GM18858 (cell line): ENCODE data around the gene PRDM8.
"Not testable (repeated sequence)": the region's sequence is repeated elsewhere in the genome, so short reads cannot be mapped to it uniquely, and the experiment has no call there.

Experiments
- ATAC-seq: cut with Tn5 transposase; IDR thresholded peaks from one replicate; pipeline ENCODE4 v1.9.1; 2021; ENCODE audit not compliant: unreplicated experiment

PRDM8 gene

DNA sequence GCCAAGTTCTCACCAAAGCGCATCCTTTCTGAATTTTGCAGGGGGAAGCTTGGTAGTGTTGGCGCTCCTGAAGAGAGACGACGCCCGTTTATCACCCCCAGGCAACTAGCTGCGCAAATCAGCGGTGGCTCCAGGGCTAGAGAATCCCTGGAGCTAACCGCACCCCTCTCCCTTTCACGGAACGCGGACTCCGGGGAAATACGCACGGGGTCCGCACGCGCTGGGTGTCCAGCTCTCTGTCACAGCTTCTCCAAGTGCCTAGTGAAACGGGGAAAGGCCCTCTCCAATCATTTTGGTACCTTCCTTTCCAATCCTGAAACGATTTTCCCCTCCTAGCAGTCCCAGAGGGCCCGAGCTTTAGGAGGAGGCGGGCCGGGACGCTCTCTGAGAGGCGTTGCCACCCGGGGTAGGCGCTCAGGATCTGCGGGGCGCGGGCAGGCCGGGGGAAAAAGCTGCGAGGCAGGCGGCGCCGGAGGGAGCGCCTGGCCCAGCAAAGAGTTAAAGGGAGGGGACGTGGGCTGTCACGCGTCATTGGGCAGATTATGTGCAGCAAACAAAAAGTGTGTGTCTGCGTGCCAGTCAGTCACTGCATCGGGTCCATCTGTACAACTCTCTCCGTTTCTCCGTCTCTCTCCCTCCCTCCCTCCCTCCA, at the start of gene PRDM8:
Gene PRDM8 (plus strand): TSS at position 582 of the 652 bp plus-strand sequence. CDS start 2,578 bp downstream, outside the sequence.
- no peak for ATAC-seq

- no peak for ATAC-seq
Measured at GRCh38 chr4:80150387-80151180, 46.7 kb upstream of the PRDM8 start.

DNA sequence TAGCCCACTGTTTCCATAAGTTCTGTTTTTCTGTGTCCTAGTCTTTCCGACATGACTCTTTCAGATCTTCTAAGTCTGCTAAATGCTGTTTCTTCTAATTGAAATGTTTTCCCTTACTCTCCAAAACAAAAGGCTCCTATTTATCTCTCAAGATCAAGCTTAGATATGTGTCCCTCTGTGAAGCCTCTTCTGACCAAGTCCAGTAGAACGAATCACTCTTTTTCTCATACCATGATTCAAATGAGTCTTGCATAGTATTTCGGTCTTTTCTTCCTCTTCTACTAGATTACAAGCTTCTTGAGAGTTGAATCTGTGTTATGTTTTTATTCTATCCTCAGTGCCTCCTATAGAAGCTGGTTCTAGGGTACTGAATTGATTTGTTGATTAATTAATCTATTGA, 45.3 kb upstream of the PRDM8 start:
- no peak for ATAC-seq

- no peak for ATAC-seq
Measured at GRCh38 chr4:80153874-80154544, 43.3 kb upstream of the PRDM8 start.

- no peak for ATAC-seq
Measured at GRCh38 chr4:80154545-80154933, 42.8 kb upstream of the PRDM8 start.

DNA sequence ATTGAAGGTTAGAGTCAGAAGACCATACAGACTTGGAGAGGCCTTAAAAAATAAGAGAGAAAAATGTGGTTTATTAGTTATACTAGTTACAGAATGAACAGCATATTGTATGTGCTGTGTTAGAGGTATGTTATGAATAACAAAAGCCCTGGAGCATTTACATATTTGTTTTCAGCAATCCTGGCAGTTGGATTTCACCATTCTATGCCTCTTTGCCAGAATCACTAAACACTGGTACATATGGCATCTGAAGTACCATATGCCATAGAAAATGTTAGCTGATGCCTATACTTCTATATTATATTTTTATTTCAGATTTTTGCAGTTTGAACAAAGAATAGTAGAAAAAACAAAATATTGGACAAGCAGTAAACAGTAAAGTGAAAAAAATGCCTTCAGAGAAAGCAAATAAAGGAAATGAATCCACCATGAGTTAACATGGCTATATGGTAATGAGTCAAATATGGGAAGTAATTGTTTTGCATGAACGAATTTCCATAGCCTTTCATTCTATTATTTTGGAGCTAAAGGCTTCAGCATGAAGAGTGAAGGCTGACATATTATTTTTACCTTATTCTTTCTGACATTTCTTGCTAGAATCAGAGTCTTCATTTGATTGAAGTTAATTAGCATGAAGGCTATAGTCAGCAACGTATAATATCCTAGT, 41.9 kb upstream of the PRDM8 start:
- no peak for ATAC-seq

- ATAC-seq: no peak
Measured at GRCh38 chr4:80156410-80156809, 40.9 kb upstream of the PRDM8 start.

DNA sequence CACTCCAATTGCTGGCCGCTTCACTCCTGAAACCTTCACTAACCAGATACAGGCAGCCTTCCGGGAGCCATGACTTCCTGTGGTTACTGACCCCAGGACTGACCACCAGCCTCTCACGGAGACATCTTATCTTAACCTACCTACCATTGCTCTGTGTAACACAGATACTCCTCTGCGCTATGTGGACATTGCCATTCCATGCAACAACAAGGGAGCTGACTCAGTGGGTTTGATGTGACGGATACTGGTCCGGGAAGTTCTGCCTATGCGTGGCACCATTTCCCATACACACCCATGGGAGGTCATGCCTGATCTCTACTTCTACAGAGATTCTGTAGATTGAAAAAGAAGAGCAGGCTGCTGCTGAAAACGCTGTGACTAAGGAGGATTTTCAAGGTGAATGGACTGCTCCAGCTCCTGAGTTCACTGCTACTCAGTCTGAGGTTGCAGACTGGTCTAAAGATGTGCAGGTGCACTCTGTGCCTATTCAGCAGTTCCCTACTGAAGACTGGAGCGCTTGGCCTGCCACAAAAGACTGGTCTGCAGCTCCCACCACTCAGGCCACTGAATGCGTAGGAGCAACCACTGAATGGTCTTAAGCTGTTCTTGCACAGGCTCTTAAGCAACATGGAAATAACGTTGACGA, 35.8 kb upstream of the PRDM8 start:
- ATAC-seq: no peak

GRCh38 chr4:80162418-80162817, 34.9 kb upstream of the PRDM8 start:
- no peak for ATAC-seq

GRCh38 chr4:80165855-80166254, 31.4 kb upstream of the PRDM8 start:
- ATAC-seq: no peak

GRCh38 chr4:80171251-80171650, 26.1 kb upstream of the PRDM8 start:
- ATAC-seq: no peak

GRCh38 chr4:80171656-80172055, 25.6 kb upstream of the PRDM8 start:
- no peak for ATAC-seq

GRCh38 chr4:80172203-80172602, 25.1 kb upstream of the PRDM8 start:
- peak; percentile 43 for ATAC-seq

GRCh38 chr4:80173401-80173800, 23.9 kb upstream of the PRDM8 start:
- ATAC-seq: peak; percentile 94

- no peak for ATAC-seq
Measured at GRCh38 chr4:80173841-80174240, 23.5 kb upstream of the PRDM8 start.

DNA sequence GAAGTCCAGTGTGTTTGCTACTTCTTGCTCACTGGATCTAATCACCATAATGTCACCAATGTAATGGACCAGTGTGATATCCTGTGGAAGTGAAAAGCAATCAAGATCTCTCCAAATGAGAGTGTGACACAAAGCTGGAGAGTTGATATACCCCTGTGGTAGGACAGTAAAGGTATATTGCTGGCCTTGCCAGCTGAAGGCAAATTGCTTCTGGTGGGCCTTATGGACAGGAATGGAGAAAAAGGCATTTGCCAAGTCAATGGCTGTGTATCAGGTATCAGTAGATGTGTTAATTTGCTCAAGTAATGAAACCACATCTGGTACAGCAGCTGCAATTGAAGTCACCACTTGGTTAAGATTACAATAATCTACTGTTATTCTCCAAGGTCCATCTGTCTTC, 19.5 kb upstream of the PRDM8 start:
- not testable (repeated sequence) for ATAC-seq

DNA sequence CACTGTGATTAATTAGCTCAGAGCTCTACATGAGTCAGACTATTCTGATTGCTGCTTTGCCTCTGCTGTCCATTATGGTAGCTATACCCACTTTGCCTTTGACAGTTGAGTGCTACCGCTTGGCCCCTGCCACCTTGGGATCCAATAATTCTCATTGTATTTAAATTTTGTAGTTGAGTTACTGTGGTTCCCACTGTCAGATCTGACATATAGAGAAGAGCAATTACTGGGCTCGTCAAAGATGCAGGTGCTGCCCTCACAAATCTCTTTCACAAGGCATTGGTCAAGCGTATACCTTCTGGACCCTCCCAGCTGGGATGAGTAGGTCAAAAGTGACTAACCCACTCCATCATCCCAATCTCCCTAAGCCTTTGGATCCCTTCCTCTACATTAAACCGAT, 18.3 kb upstream of the PRDM8 start:
- no peak for ATAC-seq

GRCh38 chr4:80179637-80180161, 17.6 kb upstream of the PRDM8 start:
- no peak for ATAC-seq

- ATAC-seq: no peak
Measured at GRCh38 chr4:80180743-80181142, 16.6 kb upstream of the PRDM8 start.

- ATAC-seq: no peak
Measured at GRCh38 chr4:80182237-80182866, 15.0 kb upstream of the PRDM8 start.
